HG03175 (cell line): ENCODE data around the gene FKBP15.
A peak's percentile ranks its signal among the peaks of the same experiment; 100 is the strongest.
"Not testable (repeated sequence)": the region's sequence is repeated elsewhere in the genome, so short reads cannot be mapped to it uniquely, and the experiment has no call there.

Source experiments
- ATAC-seq: cut with Tn5 transposase; IDR thresholded peaks from one replicate; pipeline ENCODE4 v1.9.1; 2021; ENCODE audit warnings: mild to moderate bottlenecking, moderate library complexity; ENCODE audit not compliant: unreplicated experiment

FKBP15 gene

DNA sequence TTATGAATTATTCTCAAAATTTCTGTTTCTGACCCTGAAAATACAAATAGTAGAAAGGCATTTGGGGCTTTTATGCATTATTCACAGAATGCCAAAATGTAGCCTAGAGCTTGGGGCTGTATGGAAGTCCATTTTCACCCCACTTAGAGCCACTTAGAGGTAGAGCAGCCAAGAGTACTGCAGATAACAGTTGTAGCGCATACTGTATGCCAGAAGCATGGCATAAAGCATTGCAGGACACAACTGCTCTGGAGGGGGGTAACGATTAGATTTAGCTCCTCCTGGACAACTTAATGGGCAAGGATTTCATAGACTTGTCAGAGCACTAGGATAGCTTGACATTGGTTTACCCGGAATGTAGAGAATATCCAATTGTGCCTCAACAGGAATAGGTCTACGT lies 15.9 kb upstream of the FKBP15 start:
- ATAC-seq = no peak

DNA sequence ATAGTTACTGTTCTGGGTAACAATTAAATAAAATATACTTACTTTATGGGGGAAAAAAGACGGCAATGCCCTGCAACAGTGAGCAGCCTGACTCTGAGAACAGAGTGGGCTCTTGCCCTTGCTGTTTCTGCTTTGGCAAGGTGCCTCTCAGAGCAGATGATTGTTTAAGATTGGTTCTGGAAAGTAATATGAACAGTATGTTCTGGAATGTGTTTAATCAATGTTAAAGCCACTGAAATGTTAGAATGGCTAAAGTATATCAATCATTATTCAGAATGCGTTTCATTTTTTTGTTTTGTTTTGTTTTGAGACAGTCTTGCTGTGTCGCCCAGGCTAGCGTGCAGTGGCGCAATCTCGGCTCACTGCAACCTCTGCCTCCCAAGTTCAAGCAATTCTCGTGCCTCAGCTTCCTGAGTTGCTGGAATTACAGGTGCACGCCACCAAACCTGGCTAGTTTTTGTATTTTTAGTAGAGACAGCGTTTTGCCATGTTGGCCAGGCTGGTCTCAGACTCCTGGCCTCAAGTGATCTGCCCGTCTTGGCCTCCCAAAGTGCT lies 14.7 kb upstream of the FKBP15 start:
- not testable (repeated sequence) for ATAC-seq

DNA sequence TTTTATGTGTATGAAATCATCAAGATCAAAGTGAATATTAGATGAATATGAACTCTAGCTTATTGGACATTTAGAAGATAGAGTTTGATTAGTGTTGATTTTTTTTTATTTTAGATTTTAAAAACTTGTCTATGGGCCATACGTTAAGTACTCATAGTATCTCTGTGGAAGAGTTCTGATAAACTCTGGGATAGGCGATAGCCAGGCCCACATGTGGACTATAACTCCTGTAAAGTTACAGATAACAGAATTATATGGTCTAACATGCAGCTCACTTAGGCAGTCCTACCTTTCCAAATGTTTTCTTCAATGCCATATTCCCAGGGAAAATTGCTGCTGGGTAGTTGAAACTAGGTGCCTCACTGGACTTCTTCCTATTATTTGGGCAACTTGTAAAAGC lies 10.6 kb upstream of the FKBP15 start:
- no peak for ATAC-seq

DNA sequence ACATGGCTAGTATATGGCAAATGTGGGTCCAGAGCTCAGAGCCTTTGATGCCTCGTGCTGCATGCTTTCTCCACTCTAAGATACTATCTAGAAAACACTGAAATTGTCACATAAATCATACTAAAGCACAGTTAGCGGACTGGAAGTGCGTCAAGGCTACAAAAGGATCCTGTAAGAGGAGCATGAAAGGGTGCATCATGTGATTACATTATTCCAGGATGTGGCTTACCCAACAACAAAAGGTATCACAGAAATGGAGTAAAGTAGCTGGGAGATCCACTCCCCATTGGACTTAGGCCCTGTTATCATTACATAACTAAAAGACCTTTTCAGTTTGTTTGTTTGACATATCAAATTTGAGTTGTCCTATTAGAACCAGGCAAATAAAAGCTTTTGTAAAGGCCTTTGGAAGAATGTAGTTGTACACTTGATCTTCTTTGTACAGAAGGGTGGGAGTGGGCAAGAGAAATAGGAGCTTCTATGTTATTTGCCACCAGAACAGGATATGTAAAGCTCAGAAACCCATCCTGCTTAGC lies 7.1 kb upstream of the FKBP15 start:
- ATAC-seq = no peak

DNA sequence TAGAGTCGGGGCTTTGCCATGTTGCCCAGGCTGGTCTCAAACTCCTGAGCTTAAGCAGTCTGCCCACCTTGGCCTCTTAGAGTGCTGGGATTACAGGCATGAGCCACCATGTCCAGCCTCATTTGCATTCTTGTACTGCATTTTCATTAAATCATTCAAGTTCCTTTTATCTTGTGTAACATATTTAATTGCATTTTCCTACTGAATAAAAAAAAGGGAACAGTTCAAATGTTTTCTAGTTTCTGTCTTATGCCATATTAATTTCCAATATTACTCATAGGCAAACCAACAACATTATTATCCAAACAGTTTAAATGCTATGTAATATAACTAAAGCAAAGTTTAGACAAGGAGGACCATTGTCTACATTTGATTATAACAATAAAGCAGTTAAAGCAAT lies 6.4 kb upstream of the FKBP15 start:
- ATAC-seq = no peak

DNA sequence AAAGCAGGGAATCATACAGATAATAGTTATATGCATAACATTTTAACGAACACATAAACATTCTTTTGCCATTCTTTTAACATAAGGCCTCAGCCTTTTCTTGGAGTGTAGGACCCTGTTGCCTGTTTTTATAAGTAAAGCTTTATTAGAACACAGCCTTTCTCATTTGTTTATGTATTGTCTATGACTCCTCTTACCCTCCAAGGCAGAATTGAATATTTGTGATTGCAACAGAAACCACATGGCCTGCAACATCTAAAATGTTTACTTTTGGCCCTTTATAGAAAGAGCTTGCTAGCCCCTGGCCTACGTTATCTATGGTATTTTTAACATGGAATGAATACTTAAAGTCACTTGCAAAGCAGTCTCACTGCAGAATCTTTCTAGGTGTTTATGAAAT lies 2.9 kb upstream of the FKBP15 start:
- ATAC-seq = no peak

DNA sequence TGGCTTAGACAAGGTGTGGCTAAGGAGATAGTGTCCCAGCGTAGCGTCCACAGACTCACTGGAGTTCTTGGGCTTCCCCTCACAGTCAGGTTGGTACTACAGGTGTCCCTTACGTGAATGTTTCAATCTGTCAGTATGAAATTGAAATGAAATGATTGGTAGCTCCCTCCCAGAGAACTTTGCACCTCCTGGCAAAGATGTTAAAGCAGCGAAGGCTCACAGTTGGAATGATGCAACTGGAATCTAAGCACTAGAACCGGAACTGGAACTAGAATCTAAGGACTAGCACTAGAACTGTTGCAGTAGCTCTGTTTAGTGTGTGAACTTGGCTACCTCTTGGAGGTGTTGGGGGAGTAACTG lies 1.4 kb upstream of the FKBP15 start:
- no peak for ATAC-seq

DNA sequence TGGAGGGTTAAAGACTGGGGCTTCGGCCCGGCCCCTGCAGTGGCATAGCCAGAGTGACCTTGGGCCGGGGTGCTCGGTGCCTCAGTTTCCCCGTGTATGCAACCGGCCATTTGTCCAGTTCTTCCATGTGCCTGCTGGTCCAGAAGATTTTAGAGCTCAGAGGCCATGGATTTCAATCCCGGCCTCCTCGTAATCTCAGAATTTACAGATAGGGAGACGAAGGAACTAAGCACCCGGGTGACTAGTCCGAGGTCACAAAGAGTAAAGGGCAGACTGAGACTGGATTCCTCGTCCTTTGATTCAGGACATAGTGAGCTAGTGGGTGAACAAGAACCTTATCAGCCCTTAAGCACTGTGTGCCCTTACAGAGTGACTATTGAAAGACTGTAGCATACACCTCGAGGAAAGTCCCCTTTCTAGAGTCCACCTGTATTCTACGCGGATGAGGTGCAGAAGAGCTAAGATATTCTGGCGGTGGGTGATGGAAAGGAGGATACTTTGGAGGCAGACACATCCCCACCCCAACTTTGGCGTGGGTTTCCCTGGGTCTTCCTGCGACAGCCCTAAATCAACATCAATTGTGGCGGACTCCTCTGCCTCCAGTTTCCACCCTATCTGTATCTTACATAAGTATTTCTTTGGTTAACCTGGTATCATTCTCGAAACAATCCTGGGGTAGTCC lies 864 bp upstream of the FKBP15 start:
- ATAC-seq = no peak

DNA sequence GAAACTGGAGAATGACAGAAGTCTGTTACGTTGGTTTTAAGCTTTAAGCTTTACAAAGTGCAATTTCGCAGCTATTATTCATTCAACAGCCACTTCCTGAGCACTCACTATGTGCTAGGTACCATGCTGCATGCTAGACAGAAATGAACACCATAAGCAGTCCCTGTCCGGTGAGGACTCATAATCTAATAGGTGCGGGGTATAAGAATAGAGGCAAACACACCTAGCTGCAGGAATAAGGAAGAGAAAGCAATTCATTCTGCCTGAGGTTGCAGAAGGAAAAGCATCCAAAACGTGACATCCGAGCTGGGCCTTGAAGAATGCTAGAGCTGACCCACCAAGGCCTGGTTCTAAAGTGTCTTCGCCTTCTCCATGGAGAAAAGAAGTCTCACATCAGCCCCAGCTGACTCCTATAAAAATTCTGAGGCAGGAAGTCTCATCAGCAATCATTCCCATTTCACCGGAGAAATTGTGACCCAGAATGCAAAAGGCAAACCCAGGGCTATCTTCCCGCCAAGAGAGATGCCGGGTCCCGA lies 542 bp downstream of the FKBP15 start:
- ATAC-seq = no peak

DNA sequence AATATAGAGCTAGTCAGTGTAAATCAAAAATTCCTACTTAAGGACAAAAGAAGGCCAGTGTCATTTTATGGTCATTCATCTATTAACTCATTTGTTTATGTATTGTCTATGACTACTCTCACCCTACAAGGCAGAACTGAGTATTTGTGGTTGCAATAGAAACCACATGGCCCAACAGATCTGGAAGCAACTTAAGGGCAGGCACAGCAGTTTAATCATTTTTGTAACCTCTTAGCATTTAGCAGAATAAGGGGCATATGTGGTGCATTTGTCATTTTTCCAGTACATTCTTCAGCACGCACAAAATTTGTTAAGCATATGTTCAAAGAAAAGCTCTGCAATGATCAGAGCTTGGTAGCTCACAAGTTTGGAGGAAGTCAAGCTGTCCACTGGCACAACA lies 1.1 kb downstream of the FKBP15 start:
- peak; percentile 65 for ATAC-seq

DNA sequence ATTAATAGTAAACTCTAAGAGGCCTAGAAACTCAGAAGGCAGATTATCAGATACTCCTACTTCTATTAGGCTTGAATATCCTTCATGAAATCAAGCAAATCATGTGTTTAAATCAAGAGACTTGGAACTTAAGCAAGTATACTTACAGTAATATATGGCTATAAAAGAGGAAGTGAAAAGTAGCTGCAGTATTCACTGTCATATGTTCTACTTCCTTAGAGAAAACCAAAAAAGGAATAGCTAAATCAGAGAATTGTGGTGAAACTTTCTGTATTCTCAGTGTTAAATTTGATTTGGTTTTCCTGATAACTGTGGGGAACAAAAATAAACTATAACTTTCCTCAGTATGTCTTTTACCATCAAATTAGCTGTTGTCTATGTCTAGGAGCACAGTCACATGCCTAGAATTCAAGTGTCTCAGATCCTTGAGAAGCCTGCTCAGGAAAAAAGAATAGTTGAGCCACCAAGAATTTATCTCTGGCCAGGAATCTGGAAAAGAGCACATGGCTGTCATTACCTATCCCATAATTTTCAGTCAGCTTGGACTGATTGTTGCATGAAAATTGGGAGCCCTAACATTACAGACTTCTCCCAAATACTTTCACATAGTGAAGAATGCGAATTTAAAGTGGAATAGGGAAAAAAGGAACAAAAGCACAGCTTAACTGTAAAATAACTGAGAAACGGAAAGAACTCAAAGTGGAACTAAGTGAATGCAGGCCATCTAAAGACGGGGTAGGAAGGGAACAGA lies 1.7 kb downstream of the FKBP15 start:
- ATAC-seq = peak; percentile 35

DNA sequence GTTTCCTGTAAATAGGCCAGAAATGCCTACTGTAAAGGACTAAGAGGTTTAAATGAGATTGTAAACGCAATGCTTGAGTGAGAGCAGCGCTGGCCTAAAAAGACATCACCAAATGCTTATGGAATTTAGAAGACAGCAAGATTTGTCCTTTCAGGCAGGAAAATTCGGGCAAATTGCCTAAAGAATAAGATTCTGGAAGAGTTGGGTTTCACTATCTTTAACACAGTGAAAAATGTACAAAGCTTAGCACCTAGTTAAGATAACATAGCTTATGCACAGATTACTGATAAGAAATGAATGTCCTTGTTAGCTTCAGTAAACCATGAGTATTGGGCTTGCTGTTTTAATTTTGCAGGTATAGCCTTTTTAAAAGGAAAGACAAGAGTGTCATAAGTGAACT lies 4.7 kb downstream of the FKBP15 start:
- no peak for ATAC-seq

DNA sequence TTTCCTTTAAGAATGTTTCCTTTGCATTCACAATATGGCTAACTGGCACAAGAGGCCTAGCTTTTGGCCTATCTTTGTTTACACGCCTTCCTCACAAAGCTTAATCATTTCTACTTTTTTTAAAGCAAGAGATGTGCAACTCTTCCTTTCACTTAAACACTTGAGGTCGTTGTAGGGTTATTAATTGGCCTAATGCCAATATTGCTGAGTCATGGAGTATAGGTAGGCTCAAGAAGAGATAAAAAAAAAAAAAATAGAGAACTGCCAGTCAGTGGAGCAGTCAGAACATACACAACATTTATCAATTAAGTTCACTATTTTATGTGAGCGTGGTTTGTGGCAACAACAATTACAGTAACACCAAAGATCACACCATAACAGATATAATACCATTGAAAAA lies 5.9 kb downstream of the FKBP15 start:
- ATAC-seq = no peak

DNA sequence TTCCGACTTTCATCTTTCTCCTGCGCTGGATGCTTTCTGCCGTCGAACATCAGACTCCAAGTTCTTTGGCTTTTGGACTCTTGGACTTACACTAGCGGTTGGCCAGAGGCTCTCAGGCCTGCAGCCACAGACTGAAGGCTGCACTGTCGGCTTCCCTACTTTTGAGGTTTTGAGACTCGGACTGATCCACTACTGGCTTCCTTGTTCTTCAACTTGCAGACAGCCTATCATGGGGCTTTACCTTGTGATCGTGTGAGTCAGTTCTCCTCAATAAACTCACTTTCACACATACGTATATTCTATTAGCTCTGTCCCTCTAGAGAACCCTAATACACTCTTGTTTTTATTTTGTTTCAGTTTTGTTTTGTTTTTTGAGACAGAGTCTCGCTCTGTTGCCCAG lies 10.3 kb downstream of the FKBP15 start:
- ATAC-seq = no peak

DNA sequence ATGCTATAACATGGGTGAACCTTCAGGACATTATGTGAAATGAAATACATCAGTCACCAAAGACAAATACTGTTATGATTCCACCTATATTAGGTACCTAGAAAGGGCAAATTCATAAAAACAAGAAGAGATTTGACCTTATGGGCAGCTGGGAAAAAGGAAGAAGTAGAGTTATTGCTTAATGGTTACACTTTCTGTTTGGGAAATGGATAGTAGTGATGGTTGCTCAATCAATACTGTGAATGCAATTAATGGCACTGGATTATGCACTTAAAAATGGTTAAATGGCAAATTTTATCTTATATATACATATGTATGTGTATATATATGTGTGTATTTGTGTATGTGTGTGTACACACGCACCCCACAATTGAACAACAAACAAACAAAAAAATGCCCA lies 15.2 kb downstream of the FKBP15 start:
- no peak for ATAC-seq

DNA sequence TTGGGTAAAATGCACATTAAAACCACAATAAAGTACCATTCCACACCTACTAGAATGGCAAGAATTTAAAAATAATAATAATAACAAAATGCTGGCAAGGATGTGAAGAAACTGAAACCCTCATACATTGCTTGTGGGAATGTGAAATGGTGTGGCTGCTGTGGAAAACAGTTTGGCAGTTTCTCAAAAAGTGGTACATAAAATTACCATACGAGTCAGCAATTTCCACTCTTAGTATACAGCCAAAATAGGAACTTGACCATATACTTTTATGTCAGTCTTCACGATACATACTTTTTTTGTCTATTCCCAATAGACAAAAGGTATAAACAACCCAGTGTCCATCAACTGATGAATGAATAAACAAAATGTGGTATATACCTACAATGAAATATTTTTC lies 15.6 kb downstream of the FKBP15 start:
- no peak for ATAC-seq

DNA sequence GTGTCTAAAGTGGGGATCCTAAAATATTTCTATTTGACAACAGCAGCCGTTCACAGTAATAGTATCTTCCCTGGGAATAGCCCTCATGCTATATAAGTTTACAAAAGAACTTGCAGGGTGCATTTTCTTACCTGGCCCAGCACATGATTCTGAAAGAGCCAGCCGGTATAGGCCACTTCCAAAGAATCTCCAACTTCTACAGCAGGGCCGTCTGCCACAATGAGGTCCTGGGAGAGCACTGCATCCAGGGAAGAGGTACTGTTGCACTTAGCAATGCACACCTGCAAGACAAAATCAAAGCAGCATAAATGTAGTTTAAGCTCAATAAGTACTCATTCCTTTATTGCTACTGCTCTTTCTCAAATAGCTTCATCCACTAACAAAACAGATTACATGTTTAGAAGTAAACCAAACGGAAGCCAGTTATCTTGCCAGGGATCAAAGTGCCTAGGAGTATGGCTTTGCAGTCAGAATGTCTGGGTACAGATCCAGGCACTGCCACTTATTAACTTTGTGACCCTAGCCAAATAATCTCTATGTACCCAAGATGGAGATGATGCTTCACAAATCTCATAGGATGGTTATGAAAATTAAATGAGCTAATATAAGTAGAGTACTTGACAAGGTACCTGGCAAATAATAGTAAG lies 21.3 kb downstream of the FKBP15 start:
- ATAC-seq = no peak

DNA sequence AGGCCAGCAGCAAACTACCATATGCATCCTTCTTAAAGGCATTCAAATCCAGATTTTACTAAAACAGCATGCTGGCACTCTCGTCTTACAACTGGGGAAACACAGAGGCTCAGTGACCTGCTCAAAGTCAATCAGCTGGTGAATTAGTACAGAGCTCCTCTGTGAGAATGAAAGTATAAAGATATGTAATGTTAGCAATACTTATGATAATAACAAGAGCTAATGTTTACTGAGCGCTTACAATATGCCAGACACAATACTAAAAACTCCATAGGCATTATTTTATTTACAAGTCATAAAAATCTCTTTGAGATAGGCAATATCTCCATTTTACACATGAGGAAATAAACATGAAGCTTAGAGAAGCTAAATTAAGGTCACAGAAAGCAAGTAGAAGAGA lies 28.6 kb downstream of the FKBP15 start:
- no peak for ATAC-seq

DNA sequence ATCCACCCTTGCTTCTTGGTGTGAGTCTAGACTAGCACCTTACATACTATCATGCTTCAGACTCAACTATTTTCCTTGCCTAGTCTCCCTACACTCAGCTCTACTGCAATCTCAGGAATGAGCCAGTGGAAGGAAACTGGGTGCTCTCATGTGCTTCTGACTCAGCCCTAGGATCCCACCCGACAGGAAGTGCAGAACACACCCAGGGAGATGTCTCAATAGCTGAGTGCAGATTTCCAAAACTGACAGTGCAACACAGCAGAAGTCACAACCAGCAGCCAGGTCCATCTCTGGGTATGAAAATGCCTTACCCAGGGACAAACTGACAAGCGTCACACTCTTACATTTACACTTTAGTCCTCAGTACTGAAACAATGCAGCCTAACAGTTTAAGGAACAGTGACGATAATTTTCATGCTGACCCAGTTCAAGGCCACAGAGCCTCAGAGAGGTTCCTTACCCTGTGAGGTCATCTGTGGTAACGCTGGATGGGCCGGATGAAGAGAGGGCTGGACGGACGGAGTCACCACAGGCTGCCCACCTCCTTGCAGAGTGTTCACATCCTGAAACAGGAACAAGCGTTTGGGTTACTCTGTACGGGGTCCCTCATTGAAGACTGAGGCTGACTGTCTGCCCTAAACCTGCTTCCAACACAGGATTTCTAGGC lies 33.0 kb downstream of the FKBP15 start:
- no peak for ATAC-seq

DNA sequence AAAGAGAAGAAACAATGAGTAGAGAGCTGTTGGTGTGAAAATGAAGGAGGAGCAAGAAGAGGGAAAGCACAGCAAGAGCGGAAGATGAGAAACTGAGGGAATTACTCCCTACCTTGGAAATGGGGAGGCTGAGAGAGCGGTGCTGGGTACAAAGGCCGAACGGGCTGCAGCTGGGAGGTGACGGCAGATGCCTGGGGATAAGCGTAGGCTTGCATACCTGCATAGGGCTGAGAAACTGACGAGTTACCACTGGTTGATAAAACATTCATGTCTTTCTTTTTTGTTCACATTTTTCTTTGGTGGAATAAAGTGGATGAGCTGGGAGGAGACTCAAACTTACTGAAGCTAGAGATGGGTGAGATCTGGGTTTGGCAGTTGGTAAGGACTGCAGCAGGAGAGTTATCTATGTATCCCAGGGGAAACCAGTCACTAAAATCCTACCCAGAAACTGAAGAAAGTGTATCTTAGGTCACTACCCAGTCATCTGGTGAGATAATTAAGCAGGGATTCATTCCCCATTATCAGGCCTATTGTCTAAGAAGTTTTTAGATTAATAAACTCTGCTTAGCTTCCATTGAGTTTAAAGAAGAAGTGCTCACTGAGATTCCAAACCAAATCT lies 34.8 kb downstream of the FKBP15 start:
- no peak for ATAC-seq

DNA sequence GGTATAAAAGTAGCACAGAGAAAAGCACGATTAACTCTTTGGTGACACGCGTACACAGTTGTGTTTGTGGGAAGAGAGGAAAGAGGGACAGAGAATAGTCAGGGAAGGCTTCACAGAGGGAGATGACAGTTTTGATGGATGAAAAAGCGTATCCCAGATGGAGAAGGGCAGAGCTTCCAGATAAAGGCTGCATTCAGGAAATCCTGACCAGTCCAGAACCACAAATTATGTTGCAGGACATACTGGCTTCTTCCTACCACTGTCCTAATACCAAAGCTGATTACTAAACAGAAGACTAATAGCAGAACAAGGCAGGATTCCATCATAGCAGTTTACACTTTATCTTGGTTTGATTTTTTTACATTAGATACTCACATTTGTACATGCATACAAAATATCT lies 35.8 kb downstream of the FKBP15 start:
- ATAC-seq = no peak
